PC-3 (cell line): Measurements from ENCODE around the gene NPBWR2.

Experiments
- CTCF ChIP-seq: fragments of 300-600 bp; sonication (generic); conservative IDR thresholded peaks from 2 replicates; pipeline ENCODE4 v1.5.1; 2017; ENCODE audit warnings: antibody characterized with exemption, low read depth, mild to moderate bottlenecking, low read length
- EZH2 ChIP-seq: fragments of 300-600 bp; sonication (generic); IDR thresholded peaks from one replicate; pipeline ENCODE4 v1.6.1; 2017; ENCODE audit warnings: antibody characterized with exemption, mild to moderate bottlenecking, low read length; ENCODE audit not compliant: unreplicated experiment

DNA sequence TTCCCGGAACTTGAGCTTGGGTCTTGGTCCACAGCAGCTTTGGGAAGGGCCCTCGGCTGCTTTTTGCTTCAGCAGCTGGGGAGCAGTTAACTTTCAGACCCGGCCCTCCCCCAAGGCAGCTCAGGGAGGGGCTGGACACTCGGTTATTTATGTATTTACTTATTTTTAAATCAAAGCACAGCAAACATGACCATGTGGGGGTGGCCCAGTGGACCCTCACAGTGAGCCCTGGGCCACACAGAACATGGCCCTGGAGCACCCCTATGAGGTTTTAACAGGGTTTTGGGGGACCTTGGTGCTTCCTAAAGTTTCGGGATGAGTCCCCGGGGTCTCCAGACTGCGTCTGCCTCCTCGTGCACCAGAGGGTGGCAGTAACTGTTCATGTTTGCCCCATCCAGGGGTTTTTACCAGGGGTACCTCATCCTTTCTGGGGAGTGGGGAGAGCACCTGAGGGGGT, 26.6 kb upstream of the NPBWR2 start:
- peak; percentile 35 for TF ChIP-seq CTCF
- TF ChIP-seq EZH2: no peak
